NCI-H82 treated with DMSO at 0.1 percent for 48 hours (cell line): ENCODE data around the gene IFT88.

Experiments used
- DNase-seq: peaks from one replicate; lab custom pipeline; 2025; ENCODE audit not compliant: unreplicated experiment; lab: John Stamatoyannopoulos, UW

The IFT88 gene

DNA sequence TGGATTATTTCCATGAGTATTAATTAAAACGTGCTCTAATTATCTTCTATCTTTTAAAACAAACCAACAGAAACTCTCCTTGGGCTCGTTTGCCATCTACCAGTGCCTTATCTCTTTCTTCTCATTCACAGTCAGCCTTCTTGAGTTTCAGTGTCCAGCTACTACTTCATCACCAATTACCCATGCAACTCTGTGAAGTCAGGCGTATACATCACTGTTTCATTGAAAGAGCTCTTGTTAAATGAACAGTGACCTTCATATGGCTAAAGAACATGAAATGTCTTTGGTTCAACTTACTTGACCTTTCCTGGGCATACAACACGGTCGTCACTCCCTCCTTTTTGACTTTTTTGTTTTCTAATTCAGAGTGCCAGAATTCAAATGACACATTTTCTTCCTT lies 5.2 kb upstream of the IFT88 start:
- no peak for DNase-seq

DNA sequence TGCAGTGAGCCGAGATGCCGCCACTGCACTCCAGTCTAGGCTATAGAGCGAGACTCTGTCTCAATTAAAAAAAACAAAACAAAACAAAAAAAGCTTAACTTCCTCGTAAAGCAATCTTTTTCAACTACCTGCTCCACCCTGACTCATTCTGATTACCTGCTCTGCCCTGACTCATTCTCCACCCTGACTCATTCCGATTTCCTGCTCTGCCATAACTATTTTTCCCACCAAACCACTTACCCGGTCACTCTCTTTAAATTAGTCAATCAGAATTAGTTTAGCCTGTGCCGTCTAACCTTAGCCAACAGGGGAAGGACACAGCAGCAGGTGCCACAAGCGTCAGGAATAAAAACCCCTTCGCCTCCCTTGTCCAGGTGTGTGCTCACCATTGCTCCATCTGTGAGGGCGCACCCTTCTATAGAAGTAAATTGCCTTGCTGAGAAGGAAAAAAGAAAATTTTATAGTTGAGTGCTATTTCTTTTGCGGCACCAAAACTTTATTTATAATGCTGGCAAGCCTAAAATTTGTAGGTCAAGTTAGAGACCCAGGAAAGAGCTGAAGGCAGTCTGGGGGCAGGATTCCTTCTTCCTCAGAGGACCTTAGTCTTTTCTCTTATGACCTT lies 1.7 kb upstream of the IFT88 start:
- DNase-seq = no peak

DNA sequence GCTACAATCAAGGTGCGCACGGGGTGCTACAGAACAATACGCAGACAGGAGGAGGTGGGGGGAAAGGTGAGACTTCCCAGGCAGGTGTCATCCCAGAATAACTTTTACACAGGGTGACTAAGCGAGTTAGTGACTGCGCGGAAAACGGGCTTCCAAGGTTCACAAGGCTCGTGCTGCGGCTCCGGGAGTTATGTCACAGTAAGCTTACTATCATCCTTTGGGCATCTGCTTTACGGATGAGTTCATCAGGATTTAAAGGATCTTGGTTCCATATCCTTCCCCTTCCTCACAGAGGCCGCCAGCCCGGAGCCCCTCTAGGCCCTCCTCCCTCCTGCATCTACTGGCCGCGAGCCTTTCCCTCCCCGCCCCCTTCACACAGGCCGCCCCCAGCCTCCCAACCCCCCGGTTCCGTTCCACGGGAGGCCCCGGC lies 474 bp upstream of the IFT88 start:
- DNase-seq = peak; percentile 95

DNA sequence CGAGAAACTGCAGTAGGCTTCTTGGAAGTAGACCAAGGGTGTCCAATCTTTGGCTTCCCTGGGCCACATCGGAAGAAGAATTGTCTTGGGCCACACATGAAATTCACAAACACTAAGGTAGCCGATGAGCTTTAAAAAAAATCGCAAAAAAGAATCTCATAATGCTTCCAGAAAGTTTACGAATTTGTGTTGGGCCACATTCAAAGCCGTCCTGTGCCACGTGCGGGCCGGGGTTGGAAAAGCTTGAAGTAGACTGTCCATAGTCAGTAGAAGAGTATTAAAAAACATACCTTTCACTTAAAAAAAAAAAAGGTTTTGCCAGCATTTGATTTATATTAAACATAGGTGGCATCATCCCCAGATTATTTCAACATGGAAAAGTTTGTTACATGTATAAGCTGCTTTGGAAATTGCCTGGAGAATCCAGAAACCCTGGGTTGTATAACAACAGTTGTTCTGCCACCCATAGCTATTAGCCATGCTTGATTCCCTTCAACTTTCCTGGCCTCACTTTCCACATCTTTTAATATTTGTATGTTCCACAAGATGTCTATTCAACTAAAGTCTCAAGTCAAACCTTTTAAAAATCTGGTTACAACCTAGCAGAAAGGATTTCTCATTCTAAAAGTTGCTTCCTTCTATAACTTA lies 1.0 kb downstream of the IFT88 start:
- DNase-seq = no peak

DNA sequence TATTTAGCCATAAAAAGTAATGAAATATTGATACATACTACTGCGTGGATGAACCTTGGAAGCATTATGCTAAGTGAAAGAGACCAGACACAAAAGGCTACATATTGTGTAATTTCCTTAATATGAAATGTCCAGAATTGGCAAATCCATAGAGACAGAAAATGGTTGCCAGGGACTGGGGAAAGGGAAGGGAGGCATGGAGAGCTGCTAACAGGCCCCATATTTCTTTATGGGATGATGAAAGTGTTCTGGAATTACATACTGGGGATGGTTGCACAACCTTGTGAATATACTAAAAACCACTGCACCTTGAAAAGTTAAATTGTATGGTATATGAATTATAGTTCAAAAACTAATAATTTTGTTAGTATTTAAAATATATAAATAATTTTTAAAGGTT lies 3.6 kb downstream of the IFT88 start:
- DNase-seq = no peak

DNA sequence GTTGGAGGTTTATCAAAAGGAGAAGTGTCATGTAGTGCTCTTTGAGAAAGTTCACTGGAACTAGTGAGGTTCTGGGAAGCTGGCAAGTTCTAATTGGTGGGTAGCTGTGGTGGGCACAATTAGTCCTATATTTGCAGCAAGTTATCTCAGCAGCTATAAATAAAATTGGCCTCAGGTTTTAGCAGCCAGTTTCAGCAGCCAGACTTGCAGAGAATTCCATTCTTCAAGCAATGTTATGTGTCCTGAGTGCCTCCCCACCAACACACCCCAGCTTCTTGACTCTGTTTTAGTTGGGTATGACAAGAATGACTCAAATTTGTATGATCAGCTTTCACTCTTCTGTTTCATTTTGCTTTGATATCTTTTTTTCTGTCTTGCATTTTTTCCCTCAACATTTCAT lies 4.7 kb downstream of the IFT88 start:
- no peak for DNase-seq

DNA sequence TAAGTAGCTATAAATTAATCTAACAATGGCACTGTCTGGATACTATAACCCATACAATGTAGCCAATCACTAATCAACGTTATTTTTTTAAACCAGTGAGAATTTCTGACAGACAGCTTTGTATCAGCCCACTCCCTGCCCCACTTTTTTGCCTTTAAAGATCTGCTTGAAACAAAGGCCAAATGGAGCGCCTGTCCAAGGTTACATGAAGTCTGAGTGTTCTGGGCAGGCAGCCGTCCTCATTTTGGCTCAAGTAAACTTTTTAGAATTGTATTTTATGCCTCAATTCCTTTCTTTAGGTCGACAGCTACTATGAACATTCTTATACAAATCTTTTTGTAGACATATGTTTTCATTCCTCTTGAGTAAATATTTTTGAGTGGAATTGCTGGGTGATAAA lies 6.2 kb downstream of the IFT88 start:
- DNase-seq = no peak

DNA sequence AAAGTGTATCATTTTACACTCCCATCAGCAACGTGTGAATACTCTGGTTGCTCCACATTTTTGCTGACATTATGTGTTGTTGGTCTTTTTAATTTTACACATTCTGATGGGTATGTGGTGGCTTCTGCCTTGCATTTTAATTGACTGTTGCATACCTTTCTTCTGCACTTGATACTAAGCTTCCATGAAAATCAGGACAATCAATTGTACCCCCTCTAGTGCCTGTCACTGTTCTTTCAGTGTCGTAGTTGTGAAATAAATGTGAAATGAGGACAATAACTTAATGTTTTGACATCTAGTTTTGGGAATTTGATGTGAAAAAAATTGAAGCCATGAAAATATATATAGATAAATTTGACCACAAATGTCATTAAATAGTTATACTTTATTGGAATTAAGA lies 6.7 kb downstream of the IFT88 start:
- DNase-seq = no peak

DNA sequence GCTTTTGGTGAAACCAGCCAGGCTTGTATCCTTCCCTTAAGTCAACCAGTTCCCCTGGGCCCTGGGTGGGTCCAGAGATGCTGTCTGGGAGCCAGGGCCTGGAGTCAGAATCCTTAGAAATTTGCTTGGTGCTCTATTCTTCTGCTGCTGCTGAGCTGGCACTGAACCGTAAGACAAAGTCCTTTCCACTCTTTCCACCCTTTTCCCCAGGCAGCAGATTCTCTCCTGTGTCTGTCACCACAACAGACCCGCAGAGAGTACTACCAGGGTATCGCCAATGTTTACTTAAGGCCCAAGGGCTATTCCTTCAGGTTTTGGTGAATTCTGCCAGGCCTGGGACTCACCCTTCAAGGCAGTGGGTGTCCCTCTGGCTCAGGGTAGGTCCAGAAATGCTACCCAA lies 12.2 kb downstream of the IFT88 start:
- DNase-seq = no peak

DNA sequence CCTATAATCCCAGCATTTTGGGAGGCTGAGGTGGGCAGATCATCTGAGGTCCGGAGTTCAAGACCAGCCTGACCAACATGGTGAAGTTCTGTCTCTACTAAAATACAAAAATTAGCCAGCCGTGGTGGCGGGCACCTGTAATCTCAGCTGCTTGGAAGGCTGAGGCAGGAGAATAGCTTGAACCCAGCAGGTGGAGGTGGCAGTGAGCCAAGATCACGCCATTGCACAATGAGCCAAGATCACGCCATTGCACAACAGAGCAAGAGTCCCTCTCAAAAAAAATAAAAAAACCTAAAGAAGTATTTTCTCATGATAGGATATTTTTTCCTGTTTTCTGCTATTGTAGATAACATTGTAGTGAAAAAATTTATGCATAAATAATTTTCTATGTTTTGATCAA lies 13.3 kb downstream of the IFT88 start:
- DNase-seq = no peak

DNA sequence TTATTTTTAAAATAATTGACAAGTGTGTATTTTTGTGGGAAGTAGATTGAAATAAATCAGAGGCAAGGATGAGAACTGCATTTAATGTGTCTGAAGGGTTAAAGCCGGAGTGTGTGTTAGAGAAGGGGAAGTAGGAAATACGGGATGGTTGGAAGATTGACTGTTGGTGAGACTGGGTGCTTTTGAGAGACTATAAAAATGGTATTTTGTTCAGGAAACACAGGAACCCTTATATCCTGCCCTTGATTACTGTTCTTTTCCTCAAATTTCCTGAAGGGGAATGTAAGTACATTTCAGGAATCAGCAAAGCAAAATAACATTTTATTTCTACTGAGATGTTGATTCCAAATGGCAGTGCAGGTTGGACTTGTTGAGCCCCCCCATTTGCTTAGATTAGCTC lies 15.1 kb downstream of the IFT88 start:
- DNase-seq = no peak

DNA sequence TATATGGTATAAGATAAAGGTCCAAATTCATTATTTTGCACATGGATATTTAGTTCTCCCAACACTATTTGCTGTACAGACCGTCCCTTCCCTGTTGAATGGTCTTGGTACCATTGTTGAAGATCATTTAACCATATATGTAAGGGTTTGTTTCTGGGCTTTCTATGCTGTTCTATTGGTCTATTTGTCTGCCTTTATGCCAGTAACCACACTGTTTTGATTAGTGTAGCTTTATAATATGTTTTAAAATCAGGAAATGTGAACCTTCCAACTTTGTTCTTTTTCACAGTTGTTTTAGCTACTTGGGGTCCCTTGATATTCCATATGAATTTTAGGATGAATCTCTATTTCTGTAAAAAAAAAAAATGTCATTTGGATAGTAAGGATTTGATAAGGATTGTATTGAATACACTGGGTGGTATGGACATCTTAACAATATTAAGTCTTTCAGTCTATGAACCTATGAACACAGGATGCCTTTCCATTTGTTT lies 16.9 kb downstream of the IFT88 start:
- DNase-seq = no peak

DNA sequence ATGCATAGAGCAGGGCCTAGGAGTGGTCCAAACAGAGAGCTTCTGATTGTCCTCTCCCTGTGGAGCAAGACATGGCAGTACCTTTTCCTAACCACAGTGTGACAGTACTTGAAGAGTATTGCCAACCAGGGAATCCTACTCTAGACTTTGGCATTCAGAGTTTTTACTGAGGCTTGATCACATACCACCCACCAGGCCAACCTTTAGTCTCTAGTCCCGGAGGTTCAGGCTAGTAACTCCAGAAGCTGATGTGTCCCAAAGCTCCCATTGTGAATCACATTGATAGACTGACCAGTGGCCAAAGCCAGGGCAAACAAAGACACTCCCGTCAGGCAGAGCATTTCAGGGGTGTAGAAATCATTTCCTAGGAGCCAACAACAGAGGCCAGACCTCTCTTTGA lies 18.4 kb downstream of the IFT88 start:
- no peak for DNase-seq

DNA sequence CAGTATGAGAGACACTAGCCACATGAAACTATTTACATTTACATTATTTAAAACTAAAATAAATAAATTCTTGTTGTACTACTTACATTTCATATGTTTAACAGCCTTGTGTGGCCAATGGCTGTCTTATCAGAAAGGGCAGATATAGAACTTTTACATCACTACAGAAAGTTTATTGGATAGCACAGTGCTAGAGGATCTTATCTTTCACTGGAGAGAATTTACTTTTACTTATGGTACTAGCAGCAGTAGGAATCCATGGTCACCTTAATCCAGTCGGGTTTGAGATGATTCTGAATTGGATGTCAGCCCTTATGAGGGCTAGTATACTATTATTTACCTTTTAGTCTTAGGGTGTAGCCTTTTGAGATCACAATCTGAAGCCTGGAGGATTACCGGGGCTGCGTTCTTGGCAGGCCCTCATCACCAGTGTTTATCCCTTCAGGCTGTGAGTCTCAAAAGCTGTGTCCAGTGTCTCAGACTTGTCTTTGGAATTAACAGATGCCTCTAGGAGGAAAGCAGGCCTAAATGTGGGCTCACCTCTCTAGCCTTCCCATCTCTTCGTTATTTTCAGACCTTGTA lies 21.7 kb downstream of the IFT88 start:
- peak; percentile 71 for DNase-seq

DNA sequence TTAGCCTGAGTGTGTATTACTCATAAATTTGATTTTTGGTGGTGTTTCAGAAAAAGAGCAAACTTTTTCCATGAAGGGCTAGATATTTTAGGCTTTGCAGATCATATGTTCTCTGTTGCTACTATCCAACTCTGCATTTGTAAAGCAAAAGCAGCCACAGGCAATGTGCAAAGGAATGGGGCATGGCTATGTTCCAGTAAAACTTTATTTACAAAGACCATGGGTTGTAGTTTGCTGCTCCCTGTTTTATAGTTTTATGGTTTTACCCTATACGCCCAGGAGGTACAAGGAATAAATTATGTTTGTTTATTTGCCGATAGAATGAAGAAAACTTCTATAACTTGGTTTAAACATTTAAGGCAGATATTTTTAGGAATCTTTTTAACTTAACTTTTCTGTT lies 23.6 kb downstream of the IFT88 start:
- DNase-seq = no peak

DNA sequence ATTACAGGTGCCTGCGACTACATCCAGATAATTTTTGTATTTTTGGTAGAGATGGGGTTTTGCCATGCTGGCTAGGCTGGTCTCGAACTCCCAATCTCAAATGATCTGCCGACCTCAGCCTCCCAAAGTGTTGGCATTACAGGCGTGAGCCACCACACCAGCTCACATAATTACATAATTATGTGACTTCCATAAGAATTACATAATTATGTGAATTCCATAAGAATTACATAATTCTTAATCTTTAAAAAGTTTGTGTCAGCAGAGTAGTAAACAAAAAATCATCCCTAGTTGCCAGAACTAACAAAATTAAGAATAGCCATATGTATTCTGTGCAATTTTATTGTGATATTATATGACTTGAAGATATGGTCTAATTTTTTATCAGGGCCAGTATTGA lies 25.6 kb downstream of the IFT88 start:
- no peak for DNase-seq

DNA sequence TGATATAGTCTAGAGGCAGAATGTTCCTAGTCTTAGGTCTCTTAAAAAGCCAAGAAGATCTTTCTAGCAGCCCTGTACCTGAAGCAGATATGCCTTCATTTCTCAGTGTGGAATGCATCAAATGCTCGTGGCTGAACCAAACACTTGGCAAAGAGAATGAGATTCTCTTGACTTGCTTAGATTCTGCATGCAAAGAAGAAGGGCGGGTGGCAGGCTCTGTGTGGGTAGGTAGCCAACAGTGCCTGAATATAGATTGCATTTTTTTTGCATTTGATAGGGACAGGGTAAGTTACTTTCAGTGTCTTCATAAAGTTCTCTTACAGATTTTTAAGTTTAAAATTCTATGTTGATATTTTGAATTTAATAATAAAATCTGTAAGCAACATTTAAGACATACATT lies 27.3 kb downstream of the IFT88 start:
- no peak for DNase-seq

DNA sequence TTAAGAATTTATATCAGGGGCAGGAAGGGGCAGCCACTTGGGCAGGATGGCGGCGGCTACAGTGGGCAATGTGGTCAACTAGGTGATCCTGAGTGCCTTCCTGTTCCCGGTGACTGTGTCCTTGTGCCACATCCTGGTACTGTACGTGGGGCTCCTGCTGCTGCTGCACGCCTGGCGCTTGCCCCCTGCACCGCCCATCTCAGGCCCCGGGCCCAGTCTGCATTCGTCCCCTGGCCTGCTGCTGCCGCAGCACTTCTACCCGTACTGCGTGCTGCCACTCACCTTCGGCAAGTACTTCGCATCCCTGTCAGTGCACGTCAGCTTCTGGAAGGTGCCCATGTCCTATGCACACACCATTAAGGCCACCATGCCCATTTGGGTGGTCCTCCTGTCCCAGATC lies 40.1 kb downstream of the IFT88 start:
- DNase-seq = no peak

DNA sequence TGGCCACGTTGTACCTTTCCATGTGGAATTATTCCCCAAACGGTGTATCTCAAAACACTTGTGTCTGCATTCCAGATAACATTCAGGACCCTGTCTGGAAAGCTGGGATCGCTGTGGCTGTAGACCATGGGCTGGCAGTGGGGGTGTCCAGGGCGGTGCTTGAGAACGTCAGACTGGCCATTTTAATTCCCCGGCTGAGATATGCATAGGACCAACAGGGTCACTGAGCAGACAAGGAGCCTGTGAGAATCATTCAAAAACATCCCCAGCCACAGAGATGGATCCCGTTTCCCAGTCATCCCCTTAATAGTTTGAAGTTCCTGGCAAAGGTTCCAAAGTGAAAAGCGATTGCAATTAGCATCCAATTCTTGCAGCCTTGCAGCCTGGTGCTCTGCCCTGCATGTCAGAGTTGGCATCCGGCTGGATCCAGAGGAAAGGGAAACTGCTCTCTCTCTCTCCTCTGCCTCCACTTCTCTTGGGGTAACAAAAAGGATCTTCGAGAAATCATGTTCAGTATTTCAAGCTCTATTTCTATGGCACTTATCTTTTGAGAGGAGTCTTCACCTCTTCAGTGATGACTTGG lies 41.6 kb downstream of the IFT88 start:
- no peak for DNase-seq

DNA sequence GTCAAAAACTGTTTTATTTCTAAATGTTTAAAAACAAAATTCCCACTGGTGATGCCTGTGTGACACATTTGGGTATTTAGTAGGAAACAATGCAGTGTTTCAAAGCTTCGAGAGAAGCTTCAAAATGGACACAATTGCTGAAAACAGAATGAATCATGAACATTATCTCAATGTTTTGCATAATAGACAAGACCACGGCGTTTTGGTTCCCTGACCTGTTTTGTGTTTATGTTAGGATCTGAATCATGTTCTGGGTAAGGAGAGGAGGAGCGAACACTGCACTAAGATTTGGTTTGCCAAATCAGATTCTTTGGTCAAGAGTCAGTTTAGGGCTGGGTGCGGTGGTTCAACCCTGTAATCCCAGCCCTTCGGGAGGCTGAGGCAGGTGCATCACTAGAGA lies 42.2 kb downstream of the IFT88 start:
- DNase-seq = no peak

DNA sequence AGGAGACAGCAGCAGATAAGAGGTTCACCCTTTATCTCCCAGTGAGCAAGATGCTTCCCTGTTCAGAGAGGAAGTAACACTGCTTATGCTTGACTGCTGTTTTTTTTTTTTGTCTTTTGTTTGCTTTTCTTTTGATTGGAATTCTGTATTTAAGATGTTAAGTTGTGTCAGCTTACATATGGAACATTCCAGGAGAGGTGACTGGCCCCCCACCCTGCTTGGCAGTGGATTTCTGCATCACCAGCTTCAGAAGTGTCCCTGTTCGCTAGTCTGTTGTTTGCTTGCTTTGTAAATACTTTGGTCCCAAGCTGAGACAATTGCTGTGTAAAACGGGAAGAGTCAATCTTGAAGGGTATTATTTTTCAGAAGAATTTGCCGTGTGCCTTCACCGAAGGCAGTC lies 43.0 kb downstream of the IFT88 start:
- no peak for DNase-seq

DNA sequence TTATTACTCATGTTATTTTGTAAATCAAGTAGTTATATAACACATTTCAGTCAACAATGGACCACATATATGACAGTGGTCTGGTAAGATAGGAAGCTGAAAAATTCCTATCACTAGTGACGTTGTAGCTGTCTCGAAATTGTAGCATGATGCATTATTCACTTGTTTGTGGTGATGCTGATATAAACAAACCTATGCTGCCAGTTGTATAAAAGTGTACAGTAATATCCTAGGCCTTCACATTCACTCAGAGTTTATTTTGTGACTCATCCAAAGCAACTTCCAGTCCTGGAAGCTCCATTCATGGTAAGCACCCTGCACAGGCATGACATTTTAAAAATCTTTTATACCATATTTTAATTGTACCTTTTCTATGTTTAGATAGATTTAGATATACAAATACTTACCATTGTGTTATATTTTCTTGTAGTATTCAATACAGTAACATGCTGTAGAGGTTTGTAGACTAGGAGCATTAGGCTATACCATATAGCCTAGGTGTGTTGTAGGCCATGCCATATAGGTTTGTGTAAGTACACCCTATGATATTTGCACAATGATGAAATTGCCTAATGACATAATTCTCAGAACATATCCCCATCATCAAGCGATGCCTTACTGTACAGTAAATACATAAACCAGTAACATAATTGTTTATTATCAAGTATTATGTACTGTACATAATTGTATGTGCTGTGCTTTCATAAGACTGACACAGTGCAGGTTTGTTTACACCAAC lies 49.3 kb downstream of the IFT88 start:
- DNase-seq = no peak
